Esophagus mucosa (tissue), 1 donor: Measurements from ENCODE around the gene KIF3A. TPM values are rescaled to one million over a fixed set of nuclear protein-coding genes. Genes with fewer than 3 reads are reported as not detected.
A peak's percentile ranks its signal among the peaks of the same experiment; 100 is the strongest.

ENCODE experiments used
- ATAC-seq: fragments of 200-7000 bp; cut with Tn5 transposase; one replicate; pipeline ENCODE4 v1.9.1; 2020
- total RNA-seq: library from RNA; stranded (reverse); gene quantifications from one replicate; pipeline ENCODE4 v1.2.4, GENCODE V29; 2023
- donor health status: DM: yes; HTN: yes; CAD: no.

KIF3A gene
- 5.5 TPM for total RNA-seq

DNA sequence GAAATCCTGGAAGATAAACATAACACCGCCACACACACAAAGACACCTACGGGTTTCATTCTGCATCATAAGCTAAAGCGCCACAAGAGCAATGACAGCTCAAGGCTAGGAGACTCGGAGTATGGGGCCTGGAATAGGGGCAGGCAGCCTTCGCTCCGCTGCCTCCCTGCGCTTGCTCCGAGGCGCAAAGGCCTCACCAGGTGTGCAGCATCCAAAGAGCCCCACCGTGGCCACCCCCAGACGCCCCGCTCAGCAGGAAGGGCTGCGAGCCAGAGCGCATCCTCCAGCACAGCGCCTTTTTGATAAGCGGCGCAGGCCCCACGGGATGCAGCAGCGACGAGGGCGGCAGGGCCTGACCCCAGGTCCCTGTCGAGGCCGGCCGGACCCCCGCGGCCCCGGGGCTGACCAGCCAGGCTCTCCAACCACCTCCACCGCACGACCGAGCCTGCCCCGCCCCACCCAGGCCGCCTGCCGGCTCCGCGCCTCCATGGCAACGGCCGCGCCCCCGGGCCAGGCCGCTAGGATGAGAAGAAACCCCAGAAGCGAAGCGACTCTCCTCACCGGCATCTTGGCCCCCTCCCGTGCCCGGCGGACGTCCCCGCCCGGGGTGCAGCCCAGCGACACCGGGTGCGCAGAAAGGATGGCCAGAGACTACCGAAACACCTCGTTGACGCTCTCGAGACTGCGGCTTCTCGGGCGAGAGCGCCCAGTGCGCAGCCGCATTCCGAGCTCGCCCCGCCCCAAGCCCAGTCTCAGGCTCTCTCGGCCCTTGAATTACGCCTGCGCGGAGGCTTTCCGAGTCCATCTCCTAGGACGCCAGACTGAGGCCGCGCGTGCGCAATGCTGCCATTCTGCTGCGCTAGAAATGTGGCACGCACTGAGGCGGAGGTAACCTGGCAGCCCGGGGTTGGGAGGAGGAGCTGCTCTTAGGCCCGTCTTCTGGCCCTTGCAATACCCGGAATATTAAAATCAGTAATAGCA lies at the start of gene KIF3A:
KIF3A (minus strand) TSS at position 694 of the 981 bp plus-strand sequence; CDS start at position 567, 127 bp downstream.
- ATAC-seq: peak; percentile 99

- ATAC-seq: no peak
These were observed 49.7 kb upstream of the KIF3A start for GRCh38 chr5:132787076-132787475.

DNA sequence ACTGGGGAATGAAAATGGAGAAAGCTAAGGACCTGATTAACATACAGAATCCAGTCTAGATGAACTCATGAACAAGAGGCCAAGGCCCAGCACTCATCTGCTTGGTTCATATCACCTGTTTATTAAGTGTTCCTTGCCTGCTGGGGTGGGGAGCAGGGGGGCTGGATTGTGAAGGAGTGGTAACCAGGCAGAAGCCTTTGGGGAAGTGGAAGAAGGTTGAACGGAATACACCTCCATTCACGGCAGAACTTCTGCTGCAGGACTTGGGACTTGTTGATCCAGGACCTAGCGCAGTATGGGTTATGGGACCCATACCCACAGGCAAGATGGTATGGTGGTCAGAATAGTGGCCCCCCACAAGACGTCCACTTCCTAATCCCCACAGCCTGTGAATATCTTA lies 48.5 kb upstream of the KIF3A start:
- no peak for ATAC-seq

DNA sequence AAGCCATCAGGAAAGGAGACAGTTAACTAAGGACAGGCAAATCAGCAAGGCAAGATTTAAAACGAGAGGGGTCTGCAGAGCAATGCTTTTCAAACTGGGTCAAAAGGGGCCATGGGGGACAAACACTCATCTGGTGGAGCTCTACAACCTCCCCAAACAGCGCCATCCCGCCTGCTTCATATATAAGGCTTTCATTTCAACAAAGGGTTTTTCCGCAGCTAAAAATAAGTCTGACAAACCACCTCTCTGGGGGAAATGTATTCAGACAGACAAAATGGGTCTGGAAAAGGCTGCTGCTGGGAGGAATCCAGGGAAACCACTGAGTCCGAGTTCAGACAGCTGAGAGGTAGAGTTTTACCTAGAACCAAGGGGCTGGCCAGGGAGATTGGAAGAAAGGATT lies 48.0 kb upstream of the KIF3A start:
- ATAC-seq: no peak

- ATAC-seq: no peak
These were observed 44.8 kb upstream of the KIF3A start for GRCh38 chr5:132782101-132782500.

- no peak for ATAC-seq
These were observed 43.7 kb upstream of the KIF3A start for GRCh38 chr5:132781029-132781428.

- no peak for ATAC-seq
These were observed 43.2 kb upstream of the KIF3A start for GRCh38 chr5:132780577-132780976.

DNA sequence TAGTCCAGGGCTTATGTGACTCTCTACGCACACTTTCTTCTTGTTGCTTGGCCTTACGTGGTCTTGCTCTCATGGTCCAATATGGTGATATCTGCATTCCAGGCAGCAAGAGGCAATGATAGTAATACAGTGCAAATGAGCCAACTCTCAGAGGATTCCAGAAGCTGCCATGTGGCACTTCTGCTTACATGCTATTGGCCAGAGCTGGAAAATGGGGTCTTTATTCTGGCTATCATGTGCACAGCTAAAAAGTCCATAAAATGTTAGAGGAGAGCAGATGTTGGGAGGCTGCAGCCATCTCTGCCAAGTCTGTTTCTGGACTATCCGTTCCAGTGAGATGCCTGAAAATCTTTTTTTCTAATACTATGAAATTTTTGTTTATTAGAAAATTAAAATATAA lies 42.6 kb upstream of the KIF3A start:
- no peak for ATAC-seq

DNA sequence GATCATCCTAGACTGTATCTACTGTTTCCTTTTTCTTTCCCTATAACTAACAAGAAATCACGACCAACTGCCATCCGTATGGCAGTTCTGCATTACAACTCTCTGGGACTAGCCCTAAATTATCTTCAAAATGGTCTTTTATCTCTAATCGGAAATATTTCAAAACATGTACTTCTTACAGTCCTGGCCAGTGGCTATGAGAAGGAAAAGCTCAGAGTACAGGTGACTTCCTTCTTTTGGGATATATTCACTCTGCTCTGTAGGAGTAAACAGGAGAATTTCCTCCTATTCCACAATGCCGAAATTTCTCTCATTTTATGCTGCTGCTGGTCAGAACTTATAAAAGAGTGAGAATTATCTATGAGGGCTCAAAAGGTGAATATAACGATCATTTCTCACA lies 41.5 kb upstream of the KIF3A start:
- ATAC-seq: no peak

DNA sequence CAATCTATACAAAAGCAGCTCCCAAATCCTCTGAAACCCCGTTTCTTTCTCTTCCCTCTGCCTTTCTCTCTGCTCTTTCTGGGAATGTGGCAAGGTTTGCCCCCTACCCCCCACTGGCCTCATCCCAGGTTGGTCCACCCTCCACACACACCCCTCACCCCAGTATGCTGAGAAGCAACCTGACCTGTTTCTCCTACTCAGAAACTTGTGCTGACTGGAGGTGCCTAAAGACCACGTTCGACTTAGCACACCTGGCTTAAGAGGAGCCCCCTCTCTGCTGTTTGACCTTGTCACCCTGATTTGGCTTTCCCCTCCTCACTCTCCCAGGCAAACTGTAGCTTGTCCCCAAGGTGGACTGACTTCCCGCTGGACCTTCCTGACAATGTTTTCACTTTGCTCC lies 40.8 kb upstream of the KIF3A start:
- no peak for ATAC-seq

DNA sequence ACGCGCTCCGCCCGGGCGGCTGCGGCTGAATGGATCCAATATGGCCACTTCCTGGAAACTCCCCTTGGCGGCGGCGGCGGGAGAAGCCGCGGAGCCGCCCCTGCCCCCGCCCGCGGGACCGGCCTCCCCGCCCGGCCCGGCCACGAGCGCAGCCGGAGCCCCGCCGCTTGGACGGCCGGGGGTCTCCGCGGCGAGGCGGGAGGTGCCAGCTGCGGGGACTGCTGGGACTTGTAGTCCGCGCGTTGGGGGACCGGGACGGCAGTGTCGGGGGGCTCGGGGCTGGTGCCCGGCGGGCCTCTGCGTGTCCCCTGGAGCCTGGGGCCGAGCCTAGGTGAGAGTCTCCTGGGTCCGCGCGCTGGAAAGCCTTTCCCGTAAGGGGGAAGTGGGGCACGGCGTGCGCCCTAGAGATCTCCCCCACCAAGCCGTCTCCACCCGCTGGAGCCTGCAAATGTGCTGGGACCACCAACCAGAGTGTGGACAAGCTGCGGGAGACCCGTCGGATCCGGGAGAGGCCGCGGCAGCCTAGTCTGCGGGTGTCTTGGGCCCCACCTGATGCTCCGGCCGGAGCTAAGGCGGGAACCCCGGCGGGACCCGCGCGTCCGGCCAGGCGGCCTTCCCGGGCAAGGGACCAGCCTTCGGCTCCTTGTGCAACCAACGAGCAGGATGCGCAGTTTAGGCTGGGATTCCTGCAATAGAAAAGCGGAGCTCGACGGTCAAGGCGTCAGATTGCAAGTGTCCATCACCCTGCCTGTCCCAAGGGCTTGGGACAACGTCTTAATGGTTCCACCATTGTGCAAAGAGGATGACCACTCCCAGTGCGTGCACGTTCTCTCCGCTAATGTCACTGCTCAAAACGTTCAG lies 40.1 kb upstream of the KIF3A start, which contains the start of gene SEPTIN8:
SEPTIN8 (minus strand) TSS at position 31 of the 861 bp plus-strand sequence. CDS start 102 bp downstream, outside the sequence.
- peak; percentile 40 for ATAC-seq

- ATAC-seq: peak; percentile 2
These were observed 39.5 kb upstream of the KIF3A start for GRCh38 chr5:132776938-132777208.

- ATAC-seq: peak; percentile 24
These were observed 39.0 kb upstream of the KIF3A start for GRCh38 chr5:132776131-132776937.

DNA sequence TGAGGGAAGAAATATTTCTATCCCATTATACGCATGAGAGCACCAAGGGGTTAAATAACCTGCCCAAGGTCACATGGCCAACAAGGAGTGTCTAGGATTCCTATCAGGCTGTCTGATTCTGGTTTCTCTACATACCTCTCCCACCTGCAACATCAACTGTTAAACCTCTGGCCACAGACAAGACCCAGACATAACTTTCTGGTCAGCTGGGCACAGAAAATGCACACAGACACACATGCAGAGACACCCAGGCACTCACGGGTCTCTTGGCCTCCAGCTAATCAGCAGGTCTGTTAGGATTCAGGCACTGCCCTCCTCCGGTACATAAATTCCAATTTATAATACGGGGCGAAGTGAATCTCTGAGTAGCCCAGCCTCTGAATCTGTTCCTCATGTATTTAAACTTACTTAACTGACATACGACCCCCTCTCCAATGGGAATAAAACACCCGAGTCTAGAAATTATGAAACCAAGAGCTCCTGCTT lies 38.2 kb upstream of the KIF3A start:
- peak; percentile 36 for ATAC-seq

- ATAC-seq: peak; percentile 77
These were observed 37.5 kb upstream of the KIF3A start for GRCh38 chr5:132774896-132775295.

- peak; percentile 41 for ATAC-seq
These were observed 37.1 kb upstream of the KIF3A start for GRCh38 chr5:132774406-132774805.

GRCh38 chr5:132773601-132774355 lies 36.4 kb upstream of the KIF3A start:
- ATAC-seq: no peak

GRCh38 chr5:132773114-132773513 lies 35.8 kb upstream of the KIF3A start:
- ATAC-seq: no peak

- no peak for ATAC-seq
These were observed 35.1 kb upstream of the KIF3A start for GRCh38 chr5:132772291-132773070.

DNA sequence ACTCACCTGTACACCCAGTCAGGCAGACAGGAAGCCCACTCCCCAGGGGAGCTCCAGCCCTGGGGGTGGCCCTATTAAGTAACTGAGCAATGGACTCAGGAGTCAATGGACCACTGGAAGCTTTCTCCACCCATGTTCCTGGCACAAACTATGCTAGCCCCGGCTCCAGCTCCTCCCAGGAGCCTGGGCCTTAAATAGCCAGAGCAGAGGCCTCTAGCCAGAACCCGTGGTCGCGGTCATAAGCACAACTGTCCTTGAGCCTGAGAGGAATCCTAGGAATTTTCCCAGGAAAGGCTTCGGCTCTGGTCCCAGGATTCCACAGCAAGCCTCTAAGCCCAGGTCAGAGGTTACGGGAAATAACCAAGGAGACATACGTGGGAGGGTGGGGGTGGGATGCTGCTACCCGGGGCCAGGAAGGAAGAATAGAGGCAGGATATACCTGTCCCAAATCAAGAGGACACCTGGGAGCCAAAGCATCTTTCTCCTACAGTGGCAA lies 34.2 kb upstream of the KIF3A start:
- ATAC-seq: no peak
